T-helper 9 cell (primary cell): Measurements from ENCODE around the gene WWTR1.

Experiments used
- DNase-seq: peaks from one replicate; pipeline ENCODE4 v3.0.0-alpha.2; 2020

Gene WWTR1

GRCh38 chr3:149620291-149621020 lies 37.4 kb downstream of the WWTR1 start:
- no peak for DNase-seq

DNA sequence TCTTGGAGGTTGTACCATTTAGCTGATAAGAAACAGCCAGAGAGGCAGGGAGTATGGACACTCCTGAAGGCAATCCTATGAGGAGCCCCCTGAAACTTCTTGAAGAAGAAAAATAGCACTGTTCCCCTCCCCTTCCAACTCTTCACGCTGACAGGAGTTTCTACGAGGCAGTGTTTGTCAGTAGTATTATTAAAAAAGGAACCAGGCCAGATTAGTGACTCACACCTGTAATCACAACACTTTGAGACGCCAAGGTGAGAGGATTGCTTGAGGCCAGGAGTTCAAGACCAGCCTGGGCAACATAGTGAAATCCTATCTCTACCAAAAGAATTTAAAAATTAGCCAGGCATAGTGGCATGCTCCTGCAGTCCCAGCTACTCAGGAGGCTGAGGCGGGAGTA lies 38.7 kb downstream of the WWTR1 start:
- DNase-seq, result no peak

DNA sequence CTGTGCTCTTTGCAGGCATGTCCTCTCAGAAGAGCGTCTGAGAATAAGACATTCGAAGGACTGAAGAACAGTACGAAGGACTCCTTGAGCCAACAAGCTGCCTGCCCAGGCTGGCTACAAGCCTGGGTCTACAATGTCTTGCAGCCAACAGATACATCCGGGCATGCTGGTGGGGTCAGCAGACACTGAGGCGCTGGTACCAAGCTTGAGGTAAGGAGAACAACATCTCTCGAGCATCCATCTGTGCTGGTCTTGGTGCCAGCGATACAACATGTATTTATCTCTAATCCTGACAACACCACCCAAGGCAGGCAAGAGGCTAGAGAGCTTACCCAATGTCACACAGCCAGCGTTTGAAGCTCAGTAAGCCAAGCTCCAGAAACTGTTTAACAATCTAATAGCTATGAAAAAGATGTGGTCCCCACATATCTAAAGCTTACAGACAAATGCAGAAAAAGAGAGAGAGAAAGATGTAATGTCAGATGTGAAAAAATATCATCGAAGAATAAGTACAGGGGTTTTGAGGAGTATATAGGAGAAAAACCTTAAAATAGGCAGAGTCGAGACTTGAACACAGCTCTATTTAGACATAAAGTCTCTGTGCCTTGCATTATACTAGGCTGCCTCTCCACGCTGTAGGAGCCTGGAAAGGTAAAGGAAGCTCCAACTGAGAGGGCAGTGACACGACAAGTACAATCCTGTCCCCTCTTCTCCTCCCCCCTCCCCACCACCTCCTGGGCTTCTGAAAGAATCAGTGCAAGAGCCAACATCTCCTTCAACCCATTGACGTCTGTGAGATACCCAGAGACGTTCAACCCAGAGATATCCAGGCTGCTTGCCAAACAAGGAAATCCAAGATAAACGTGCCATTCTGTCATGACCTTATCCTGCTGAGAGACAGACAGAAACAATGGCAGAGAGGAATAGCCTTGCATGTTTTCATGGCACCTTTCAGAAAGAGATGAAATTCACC lies 39.4 kb downstream of the WWTR1 start:
- no peak for DNase-seq

- no peak for DNase-seq
Measured at GRCh38 chr3:149615731-149616221, 42.0 kb downstream of the WWTR1 start.

GRCh38 chr3:149613988-149614387 lies 43.8 kb downstream of the WWTR1 start:
- no peak for DNase-seq

- DNase-seq, result no peak
Measured at GRCh38 chr3:149612456-149612855, 45.4 kb downstream of the WWTR1 start.

- no peak for DNase-seq
Measured at GRCh38 chr3:149611149-149611548, 46.7 kb downstream of the WWTR1 start.

DNA sequence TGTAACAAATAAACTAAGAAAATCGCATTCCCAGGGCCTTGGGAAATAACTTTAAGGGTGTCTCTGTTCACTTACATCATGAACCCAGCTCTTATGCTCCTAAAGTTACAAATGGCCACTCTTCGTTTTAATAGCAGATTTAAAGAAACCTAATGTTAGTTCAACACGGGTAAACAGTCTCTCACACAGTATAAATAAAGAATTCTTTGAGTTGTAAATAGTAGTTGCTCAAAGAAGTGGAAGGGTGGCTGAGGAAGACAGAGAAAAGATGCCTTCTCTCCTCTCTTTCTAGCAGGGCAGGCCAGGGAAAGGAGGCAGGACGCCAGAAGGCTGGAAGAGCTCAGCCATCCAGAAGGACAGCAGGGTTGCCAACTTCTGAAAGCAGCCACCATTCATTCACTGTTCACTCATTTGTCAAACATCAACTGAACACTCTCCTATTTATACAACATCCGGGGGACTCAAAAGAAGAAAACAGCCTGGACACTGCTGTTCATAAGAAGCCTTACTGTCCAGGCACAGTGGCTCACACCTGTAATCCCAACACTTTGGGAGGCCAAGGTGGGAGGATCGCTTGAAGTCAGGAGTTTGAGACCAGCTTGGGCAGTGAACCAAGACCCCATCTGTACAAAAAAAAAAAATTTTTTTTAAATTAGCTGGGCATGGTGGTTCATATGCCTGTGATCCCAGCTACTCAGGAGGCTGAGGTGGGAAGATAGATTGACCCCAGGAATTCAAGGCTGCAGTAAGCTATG lies 47.3 kb downstream of the WWTR1 start:
- DNase-seq, result no peak

DNA sequence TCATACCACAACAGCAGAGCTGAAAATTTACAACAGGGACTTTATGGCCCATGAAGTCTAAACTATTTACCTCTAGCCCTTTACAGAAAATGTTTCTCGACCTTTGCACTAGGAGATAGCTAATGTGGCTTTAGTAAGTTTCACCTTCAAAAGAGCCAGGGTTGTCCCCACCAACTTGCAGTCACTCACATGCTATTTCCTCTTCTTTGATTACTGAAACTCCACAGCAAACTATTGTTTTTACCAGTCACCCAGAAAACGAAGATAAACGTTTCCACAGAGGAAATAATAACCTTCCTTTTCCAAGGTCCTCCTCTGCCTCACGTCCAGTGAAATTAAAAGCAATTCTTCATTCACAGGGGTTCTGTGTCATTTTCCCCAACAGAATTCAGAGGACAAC lies 48.2 kb downstream of the WWTR1 start:
- no peak for DNase-seq

DNA sequence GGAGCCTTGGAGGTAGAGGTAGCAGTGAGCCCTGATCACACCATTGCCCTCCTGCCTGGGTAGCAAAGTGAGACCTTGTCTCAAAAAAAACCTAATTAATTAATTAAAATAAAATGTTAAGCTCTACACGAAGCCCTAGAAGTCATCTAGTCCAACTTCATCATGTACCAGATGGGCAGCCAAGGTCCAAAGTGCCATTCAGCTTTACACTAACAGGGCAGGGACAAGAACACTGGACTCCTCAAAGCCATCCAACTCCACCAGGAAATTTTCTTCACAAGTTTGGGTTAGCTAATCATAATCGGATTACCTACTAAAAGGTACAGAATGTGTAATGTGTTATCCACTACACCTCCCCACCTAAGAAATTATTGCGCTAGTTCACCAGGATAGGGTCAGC lies 48.8 kb downstream of the WWTR1 start:
- DNase-seq, result no peak

- no peak for DNase-seq
Measured at GRCh38 chr3:149605902-149606301, 51.9 kb downstream of the WWTR1 start.

- DNase-seq, result no peak
Measured at GRCh38 chr3:149604125-149604875, 53.5 kb downstream of the WWTR1 start.

DNA sequence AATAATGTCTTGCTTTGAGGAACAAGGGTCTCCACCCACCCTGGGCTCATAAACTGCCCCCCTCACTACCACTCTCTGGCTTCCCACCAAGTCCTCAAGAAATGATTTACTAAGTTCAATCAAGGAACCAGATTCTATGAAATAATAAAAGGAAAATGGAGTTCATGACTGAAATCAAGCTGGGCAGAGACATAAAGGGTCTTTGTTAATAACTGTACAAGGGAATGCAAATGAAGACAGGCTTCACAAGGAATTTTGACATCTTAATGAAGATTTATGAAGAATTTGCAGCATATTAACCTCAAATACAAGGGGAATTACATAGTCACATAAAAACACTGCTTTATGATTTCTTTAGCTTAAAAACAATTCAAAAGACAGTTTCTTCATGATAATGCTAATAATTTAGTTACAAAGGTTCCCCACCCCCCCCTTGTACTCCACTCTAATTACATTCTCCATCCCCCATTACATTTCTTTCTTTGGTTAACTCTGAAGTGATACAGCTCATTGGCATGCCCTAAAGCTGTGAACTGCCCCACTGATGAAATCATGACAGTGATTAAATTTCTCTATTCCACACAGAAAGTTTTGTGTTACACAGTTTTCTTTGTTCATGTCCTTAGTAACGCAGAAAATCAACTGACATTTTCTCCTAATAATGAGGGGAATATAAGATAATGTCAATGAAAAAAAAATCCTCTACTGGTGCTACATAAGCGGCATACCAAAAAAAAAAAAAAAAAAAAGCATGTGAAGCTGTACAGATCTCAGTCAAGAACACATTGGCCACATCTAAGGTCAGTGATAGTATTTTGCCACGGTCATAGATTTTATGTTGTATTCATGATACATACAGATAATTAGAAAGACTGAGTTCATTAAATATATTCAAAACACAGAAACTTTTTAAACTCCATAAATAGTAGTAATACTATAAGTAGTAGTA lies 54.4 kb downstream of the WWTR1 start:
- DNase-seq, result no peak

DNA sequence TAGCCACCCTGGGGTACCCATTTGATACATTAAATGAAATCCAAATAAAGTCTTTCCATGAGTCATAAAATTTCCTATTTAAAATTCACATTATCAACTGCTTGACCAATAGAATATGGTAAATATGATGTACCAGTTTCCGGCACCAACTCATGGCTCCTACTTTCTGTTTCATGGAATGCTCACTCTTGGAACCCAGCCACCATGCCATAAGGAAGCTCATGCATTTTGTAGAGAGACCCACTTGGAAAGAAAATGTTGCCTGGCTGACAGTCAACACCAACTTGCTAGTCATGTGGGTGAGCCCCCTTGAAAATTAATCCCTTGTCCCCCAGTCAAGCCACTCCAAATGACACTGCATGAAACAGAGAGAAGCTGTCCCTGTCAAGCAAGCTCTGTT lies 57.2 kb downstream of the WWTR1 start:
- no peak for DNase-seq

GRCh38 chr3:149599236-149599635 lies 58.6 kb downstream of the WWTR1 start:
- no peak for DNase-seq

- DNase-seq, result no peak
Measured at GRCh38 chr3:149596134-149596770, 61.6 kb downstream of the WWTR1 start.

DNA sequence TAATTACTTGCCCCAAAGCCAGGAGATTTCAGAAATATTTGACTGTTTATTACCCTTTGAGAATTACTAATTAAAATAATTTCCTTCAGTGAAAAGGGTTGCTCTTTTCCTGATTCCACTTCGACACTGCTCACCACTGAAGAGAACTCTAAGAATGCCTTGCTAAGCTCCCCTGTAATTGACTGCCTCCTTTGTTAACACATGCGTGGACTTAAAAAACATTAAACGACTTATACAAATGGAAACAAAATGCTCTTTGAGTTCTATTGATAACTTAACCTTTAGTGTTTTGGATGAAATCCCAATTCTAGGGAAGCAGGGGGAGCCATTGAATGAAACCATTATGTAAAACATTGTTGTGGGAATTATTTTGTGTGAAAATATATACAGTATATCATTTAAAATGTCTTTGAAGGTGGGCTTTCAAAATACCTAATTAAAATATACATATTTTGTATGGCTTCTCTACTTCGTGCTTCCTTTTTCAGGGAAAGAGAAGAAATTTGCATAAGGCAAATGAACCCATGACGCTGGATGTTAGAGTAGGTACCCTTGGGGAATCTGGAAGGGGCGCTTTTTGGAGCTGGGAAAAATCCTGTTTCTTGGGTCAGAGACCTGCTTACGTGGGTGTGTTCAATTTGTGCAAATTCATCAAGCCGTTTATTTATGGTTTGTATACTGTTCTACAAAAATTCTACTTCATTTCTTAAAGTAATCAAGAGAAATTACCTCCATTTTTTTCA lies 64.2 kb downstream of the WWTR1 start:
- no peak for DNase-seq

- no peak for DNase-seq
Measured at GRCh38 chr3:149592758-149593240, 65.0 kb downstream of the WWTR1 start.

- no peak for DNase-seq
Measured at GRCh38 chr3:149590691-149591441, 67.0 kb downstream of the WWTR1 start.
